Neuronal stem cell (in vitro differentiated cells): ENCODE data around the gene MPP2.

Experiments
- DNase-seq: peaks from one replicate; pipeline ENCODE4 v3.0.0-alpha.2; 2013; ENCODE audit warnings: low spot score
- H2AFZ ChIP-seq: one replicate; pipeline ENCODE4 v1.6.1; 2013; ENCODE audit warnings: mild to moderate bottlenecking, low read length, inconsistent platforms
- H2AK5ac ChIP-seq: 2 replicates; pipeline ENCODE4 v1.6.1; 2013; ENCODE audit warnings: low read depth, mild to moderate bottlenecking, inconsistent platforms, low read length, moderate library complexity, mixed read lengths
- H2BK120ac ChIP-seq: 2 replicates; pipeline ENCODE4 v1.6.1; 2013; ENCODE audit warnings: low read depth, mild to moderate bottlenecking, inconsistent platforms, low read length, moderate library complexity, mixed read lengths
- H2BK12ac ChIP-seq: one replicate; pipeline ENCODE4 v1.6.1; 2013; ENCODE audit warnings: low read length, inconsistent platforms
- H2BK15ac ChIP-seq: 2 replicates; pipeline ENCODE4 v1.6.1; 2013; ENCODE audit warnings: mild to moderate bottlenecking, low read length, inconsistent platforms, mixed read lengths
- H2BK5ac ChIP-seq: one replicate; pipeline ENCODE4 v1.6.1; 2013; ENCODE audit warnings: inconsistent platforms, mild to moderate bottlenecking, low read length, moderate library complexity
- H3K14ac ChIP-seq: one replicate; pipeline ENCODE4 v1.6.1; 2013; ENCODE audit warnings: low read length, inconsistent platforms
- H3K18ac ChIP-seq: 2 replicates; pipeline ENCODE4 v1.6.1; 2013; ENCODE audit warnings: low read length, inconsistent platforms
- H3K23ac ChIP-seq: 2 replicates; pipeline ENCODE4 v1.6.1; 2013; ENCODE audit warnings: low read depth, mild to moderate bottlenecking, mixed read lengths, low read length, inconsistent platforms; ENCODE audit not compliant: poor library complexity
- H3K27ac ChIP-seq: replicated peaks from 3 replicates; pipeline ENCODE4 v1.5.1; 2013; ENCODE audit warnings: low read length, inconsistent platforms
- H3K27me3 ChIP-seq, 3 experiments: 2 replicates each; pipeline ENCODE4 v1.6.1; 2013; ENCODE audit warnings: low read length in 3 of 3, mild to moderate bottlenecking in 2 of 3, inconsistent platforms in 1 of 3, low read depth in 1 of 3, mixed read lengths in 1 of 3, moderate library complexity in 1 of 3; ENCODE audit not compliant: control insufficient read depth in 3 of 3, insufficient read depth in 3 of 3
- H3K36me3 ChIP-seq, 2 donors: replicated peaks in 1 of 2; 2 replicates each; pipeline ENCODE4 v1.6.1; 2013; ENCODE audit warnings: low read length in 2 of 2; ENCODE audit not compliant: control insufficient read depth in 2 of 2, insufficient read depth in 2 of 2
- H3K4ac ChIP-seq: 2 replicates; pipeline ENCODE4 v1.6.1; 2013; ENCODE audit warnings: inconsistent platforms, mild to moderate bottlenecking, low read length, moderate library complexity
- H3K4me1 ChIP-seq, 2 donors: 1 replicate in 1 of 2; 2 replicates in 1 of 2; pipeline ENCODE4 v1.6.1; 2013; ENCODE audit warnings: low read length in 2 of 2, low read depth in 1 of 2; ENCODE audit not compliant: control insufficient read depth in 2 of 2, insufficient read depth in 1 of 2
- H3K4me2 ChIP-seq: one replicate; pipeline ENCODE4 v1.6.1; 2013; ENCODE audit warnings: mild to moderate bottlenecking, low read length, inconsistent platforms; ENCODE audit not compliant: insufficient read depth, poor library complexity, severe bottlenecking
- H3K4me3 ChIP-seq, 2 donors: 2 replicates each; pipeline ENCODE4 v1.5.1; 2013; ENCODE audit warnings: low read length in 2 of 2, mild to moderate bottlenecking in 2 of 2, inconsistent platforms in 1 of 2, moderate library complexity in 1 of 2
- H3K79me1 ChIP-seq: one replicate; pipeline ENCODE4 v1.6.1; 2013; ENCODE audit warnings: low read depth, mild to moderate bottlenecking, inconsistent platforms, low read length, moderate library complexity
- H3K9ac ChIP-seq: one replicate; pipeline ENCODE4 v1.6.1; 2013; ENCODE audit warnings: mild to moderate bottlenecking, low read depth, low read length, inconsistent platforms; ENCODE audit not compliant: poor library complexity
- H3K9me3 ChIP-seq, 2 donors: replicated peaks in 1 of 2; 2 replicates each; pipeline versions ENCODE3 to v1.6.1; 2013; ENCODE audit warnings: low read length in 2 of 2, mild to moderate bottlenecking in 2 of 2, inconsistent platforms in 1 of 2, low read depth in 1 of 2, mixed read lengths in 1 of 2, moderate library complexity in 1 of 2; ENCODE audit not compliant: control insufficient read depth in 2 of 2, insufficient read depth in 1 of 2
- H4K8ac ChIP-seq: one replicate; pipeline ENCODE4 v1.6.1; 2013; ENCODE audit warnings: low read depth, mild to moderate bottlenecking, inconsistent platforms, low read length, moderate library complexity
- H4K91ac ChIP-seq: one replicate; pipeline ENCODE4 v1.6.1; 2013; ENCODE audit warnings: low read length, low read depth, mild to moderate bottlenecking, inconsistent platforms; ENCODE audit not compliant: poor library complexity
- WGBS, 2 donors: extraction: QIAGEN DNeasy Blood & Tissue Kit; methylation state at CpG; one replicate each; pipeline ENCODE4 v1.1.7; 2013; ENCODE audit warnings: missing lambda C conversion rate in 2 of 2, mixed read lengths in 1 of 2; ENCODE audit not compliant: insufficient read length in 2 of 2, insufficient replicate concordance in 1 of 2; ENCODE audit errors: extremely low coverage in 2 of 2; 5-methylcytosine and 5-hydroxymethylcytosine counted together

The MPP2 gene

DNA sequence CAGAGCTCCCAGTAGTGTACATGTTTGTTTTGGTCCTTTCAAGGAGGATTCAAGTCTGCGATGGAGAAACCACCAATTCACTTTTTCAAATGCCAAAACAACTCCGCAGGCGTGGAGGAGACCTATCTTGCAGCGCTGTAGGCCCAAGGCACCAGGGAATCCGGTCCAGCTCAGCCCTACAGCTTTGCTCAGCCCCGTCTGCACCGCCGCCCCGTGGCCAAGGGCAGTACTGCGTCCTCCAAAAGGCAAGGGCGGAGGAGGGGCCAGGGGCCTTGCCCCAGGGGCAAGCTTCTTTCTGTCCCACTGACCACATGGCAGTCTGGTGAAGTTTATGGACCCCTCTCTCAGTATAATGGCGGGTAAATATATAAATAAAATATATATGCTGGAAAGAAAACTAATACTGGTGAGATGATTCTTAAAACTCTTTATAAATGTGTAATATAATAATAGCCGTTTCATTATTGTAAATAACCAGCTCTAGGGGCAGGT is 61.1 kb downstream of the MPP2 start:
- Histone ChIP-seq H4K8ac (no peak overlapping the region), H4K91ac (no peak overlapping the region), H3K9me3 (no peaks in the 10 kb centered on the region), H2BK120ac (no peak overlapping the region), H3K4me2 (no peak overlapping the region), H3K79me1 (no peaks in the 10 kb centered on the region), H3K4ac (no peak overlapping the region), H3K27me3 (peaks cover 0 to 11% (median 3%) of the 10 kb centered on the region in 3 experiments), H3K4me3 (no peak overlapping the region), H3K4me1 (peaks cover 3 to 6% of the 10 kb centered on the region in 2 donors), H3K36me3 (no peaks in the 10 kb centered on the region), H3K9ac (no peak overlapping the region), H3K14ac (no peak overlapping the region), H2BK12ac (no peak overlapping the region), H3K27ac (no peak overlapping the region), H2AFZ (peak overlapping the region; percentile 68), H3K18ac (no peak overlapping the region), H2BK5ac (no peak overlapping the region), H2AK5ac (no peak overlapping the region), H3K23ac (no peak overlapping the region), H2BK15ac (no peak overlapping the region)
- DNase-seq: peak; percentile 64
- WGBS, 2 donors: no CpG with 5 or more reads among the region's 13 CpGs

- Histone ChIP-seq H3K14ac (no peak overlapping the region), H3K4ac (no peak overlapping the region), H3K18ac (no peak overlapping the region), H3K4me3 (no peak overlapping the region), H3K79me1 (no peaks in the 10 kb centered on the region), H2BK15ac (no peak overlapping the region), H4K91ac (no peak overlapping the region), H3K9ac (no peak overlapping the region), H3K27me3 (peaks cover 0 to 11% (median 3%) of the 10 kb centered on the region in 3 experiments), H3K4me1 (peaks cover 3 to 6% of the 10 kb centered on the region in 2 donors), H3K23ac (no peak overlapping the region), H3K36me3 (no peaks in the 10 kb centered on the region), H2AFZ (peak overlapping the region; percentile 68), H3K9me3 (no peaks in the 10 kb centered on the region), H2AK5ac (no peak overlapping the region), H3K4me2 (no peak overlapping the region), H3K27ac (no peak overlapping the region), H4K8ac (no peak overlapping the region), H2BK5ac (no peak overlapping the region), H2BK120ac (no peak overlapping the region), H2BK12ac (no peak overlapping the region)
- no CpG with 5 or more reads among the region's 4 CpGs for WGBS, 2 donors
- DNase-seq: no peak
Measured at GRCh38 chr17:43845766-43846165, 61.6 kb downstream of the MPP2 start.

GRCh38 chr17:43844241-43844640 is 63.1 kb downstream of the MPP2 start:
- no peak for DNase-seq
- Histone ChIP-seq H3K23ac (no peak overlapping the region), H3K27me3 (peaks cover 0 to 17% (median 3%) of the 10 kb centered on the region in 3 experiments), H3K27ac (no peak overlapping the region), H3K4ac (no peak overlapping the region), H3K18ac (no peak overlapping the region), H4K91ac (no peak overlapping the region), H2AFZ (no peak overlapping the region), H3K4me2 (no peak overlapping the region), H2BK120ac (no peak overlapping the region), H3K36me3 (no peaks in the 10 kb centered on the region), H3K4me1 (peaks cover 3 to 6% of the 10 kb centered on the region in 2 donors), H3K4me3 (peak overlapping the region in 1 of 2 donors; percentile 20), H2BK5ac (no peak overlapping the region), H2BK12ac (no peak overlapping the region), H3K9me3 (no peaks in the 10 kb centered on the region), H2BK15ac (no peak overlapping the region), H3K14ac (no peak overlapping the region), H3K9ac (no peak overlapping the region), H3K79me1 (no peaks in the 10 kb centered on the region), H2AK5ac (no peak overlapping the region), H4K8ac (no peak overlapping the region)
- no CpG with 5 or more reads among the region's 5 CpGs for WGBS, 2 donors

GRCh38 chr17:43842975-43843325 is 64.4 kb downstream of the MPP2 start:
- no peak overlapping the region for H3K4me3 ChIP-seq
- H2BK120ac ChIP-seq: no peak overlapping the region
- no peak overlapping the region for H3K4me2 ChIP-seq
- no peaks in the 10 kb centered on the region for H3K36me3 ChIP-seq
- H3K4ac ChIP-seq: no peak overlapping the region
- H3K23ac ChIP-seq: no peak overlapping the region
- no peak overlapping the region for H2BK15ac ChIP-seq
- no peak overlapping the region for H2BK5ac ChIP-seq
- peaks cover 3 to 6% of the 10 kb centered on the region in 2 donors for H3K4me1 ChIP-seq
- no peak overlapping the region for H3K18ac ChIP-seq
- no peak overlapping the region for H3K14ac ChIP-seq
- no peaks in the 10 kb centered on the region for H3K79me1 ChIP-seq
- H3K27ac ChIP-seq: no peak overlapping the region
- H2BK12ac ChIP-seq: no peak overlapping the region
- H3K27me3 ChIP-seq: peaks cover 0 to 6% (median 3%) of the 10 kb centered on the region in 3 experiments
- H2AK5ac ChIP-seq: no peak overlapping the region
- H4K91ac ChIP-seq: no peak overlapping the region
- H2AFZ ChIP-seq: no peak overlapping the region
- no peak for DNase-seq
- no peak overlapping the region for H3K9ac ChIP-seq
- H3K9me3 ChIP-seq: no peaks in the 10 kb centered on the region
- H4K8ac ChIP-seq: no peak overlapping the region
- no CpG with 5 or more reads among the region's 7 CpGs for whole genome bisulfite sequencing, 2 donors
